GM18520 (cell line): ENCODE measurements around the gene PPFIA4.

ENCODE experiments used
- ATAC-seq: cut with Tn5 transposase; IDR thresholded peaks from one replicate; pipeline ENCODE4 v1.9.1; 2021; ENCODE audit not compliant: unreplicated experiment

Gene PPFIA4

DNA sequence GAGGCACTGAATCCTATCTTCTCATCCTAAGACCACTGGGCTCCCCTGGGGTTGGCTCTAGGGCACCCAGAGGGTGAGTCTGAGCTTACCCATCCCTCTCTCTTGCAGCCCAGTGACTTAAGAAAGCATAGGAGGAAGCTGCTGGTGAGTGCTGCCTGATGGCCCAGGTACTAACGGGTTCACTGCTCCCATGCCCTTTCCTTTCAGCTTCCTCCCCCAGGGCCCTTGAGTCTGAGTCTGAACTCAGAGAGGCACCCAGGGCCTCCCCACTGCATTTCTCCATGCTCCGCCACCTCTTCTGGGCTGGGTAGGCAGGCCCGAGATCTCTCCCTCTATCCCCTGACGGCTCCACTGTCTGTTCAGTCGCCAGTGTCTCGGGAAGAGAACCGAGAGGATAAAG, 29.7 kb downstream of the PPFIA4 start:
- no peak for ATAC-seq

DNA sequence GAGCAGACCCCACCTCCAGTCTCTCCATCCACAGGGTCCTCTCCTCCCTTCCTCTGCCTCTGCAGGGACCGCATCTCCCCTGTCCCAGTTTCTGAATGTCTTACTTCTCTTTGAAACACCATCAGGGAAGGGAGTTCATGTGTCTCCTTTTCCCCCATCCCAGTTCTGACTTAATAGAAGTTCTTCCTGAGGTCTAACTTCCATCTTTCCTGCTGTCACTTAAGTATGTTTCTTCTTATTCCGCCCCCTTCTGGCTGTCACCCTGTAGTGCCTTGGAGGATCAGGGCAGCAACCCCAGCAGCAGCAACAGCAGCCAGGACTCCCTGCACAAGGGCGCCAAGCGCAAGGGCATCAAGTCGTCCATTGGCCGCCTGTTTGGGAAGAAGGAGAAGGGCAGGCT, 30.2 kb downstream of the PPFIA4 start:
- ATAC-seq: no peak

DNA sequence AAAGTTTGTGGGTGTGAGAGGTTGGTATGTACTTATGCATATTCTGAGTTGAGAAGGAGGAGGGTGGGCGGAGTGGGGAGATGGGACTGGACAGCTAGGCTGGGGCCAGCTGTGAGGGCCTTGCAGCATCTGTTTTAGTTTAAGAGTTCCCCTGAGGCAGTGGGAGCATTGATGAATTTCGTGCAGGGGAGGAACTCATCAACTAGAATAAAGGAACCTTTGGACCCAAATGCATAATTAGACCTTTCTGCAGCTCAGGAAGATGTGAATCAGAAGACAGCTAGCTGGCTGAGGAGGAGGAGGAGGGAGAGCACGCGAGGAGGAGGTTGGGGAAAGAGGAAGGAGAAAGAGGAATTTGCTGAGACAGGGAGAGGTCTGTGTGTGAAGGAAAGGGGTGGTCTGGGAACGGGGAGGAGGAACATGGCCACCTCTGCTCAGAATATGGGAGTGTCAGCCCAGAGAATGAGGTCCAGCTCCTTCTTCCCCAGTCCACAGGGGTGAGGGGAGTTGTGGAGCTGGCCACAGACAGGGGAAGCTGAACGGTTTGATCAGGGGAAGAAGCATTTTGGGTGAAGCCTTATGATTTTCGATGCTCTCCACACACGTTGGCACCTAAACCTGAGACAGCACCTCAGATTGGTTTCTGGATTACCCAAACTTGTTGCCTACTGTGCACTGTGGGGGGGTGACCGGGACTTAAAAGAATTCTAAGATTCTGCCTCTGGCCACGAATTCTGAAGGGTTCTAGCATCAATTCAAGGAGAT, 31.8 kb downstream of the PPFIA4 start:
- ATAC-seq: no peak

DNA sequence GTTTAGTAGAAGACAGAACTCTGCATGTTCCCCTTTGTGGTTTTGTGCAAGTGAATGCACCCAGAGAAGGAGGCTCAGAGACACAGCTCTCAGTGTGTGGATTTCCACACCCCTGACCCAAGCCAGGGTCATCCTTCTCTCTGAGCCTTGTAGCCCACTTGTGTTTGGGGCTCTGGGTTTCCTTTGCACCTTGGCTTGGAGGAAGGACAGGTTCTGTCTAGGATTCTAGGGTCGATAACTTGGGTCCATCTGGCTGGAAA, 32.3 kb downstream of the PPFIA4 start:
- no peak for ATAC-seq

DNA sequence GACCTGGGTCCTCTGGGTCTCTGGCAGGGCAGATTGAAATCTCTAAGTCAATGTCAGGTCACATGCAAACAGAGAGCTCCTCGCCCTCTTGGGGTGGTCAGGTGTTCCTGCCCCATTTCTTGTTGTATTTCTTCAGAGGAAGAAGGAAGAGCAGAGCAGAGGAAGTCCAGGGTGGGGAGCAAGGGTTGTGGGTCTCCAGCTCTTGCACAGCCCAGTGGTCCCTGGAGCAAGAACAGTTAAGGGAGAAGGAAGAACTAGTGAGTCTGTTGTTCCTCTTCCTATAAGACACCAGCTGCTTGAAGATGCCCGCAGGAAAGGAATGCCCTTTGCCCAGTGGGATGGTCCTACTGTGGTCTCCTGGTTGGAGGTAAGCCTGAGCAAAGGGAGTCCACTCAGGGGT, 33.2 kb downstream of the PPFIA4 start:
- no peak for ATAC-seq

DNA sequence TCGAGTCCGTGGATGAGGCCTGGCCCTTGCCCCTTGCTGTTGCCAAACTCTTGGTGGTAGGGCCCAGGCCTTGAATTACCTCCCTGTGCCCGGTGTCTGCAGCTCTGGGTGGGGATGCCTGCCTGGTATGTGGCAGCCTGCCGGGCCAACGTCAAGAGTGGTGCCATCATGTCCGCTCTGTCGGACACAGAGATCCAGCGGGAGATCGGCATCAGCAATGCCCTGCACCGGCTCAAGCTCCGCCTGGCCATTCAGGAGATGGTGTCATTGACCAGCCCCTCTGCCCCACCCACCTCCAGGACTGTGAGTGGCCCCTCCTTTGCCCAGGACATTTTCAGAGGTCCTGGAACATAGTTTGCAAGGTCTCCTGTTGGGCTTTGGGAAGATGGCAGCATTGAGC, 33.8 kb downstream of the PPFIA4 start:
- ATAC-seq: no peak

DNA sequence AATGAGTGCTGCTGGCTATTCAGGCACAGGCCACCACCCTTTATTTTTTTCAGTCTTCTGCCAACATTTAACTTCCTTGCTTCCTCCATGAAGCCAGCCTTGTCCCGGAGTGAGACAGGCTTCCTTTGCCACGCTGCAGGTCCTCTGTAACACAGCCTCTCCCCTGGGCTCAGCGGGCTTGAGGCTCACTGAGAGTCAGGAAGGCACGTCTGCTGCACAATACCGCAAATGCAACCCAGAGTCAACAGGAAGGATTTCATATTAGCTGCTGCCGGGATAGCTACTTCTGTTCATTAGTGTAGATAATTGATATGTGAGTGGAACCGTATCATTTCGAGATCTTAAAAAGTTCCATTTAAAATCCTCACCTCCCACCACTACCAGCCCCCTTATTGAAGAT, 37.0 kb downstream of the PPFIA4 start:
- ATAC-seq: no peak

DNA sequence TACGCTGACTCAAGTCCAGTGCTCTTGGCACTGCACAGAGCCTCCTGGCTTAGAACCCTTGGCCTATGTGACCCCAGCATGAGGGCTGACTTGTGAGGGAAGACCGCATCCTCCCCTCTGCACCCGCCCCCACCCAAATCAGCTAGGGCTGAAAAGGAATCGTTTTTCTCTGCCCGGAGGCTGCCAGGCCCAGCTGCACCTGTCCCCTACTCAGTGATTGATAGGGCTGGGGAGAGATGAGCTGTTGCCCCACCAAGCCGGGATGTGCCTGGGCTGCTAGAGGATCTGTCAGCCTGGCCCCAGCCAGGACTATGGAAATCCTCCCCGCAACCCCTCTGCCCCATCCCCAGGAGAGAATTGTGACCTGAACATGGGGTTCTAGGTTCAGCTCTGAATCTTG, 38.9 kb downstream of the PPFIA4 start:
- ATAC-seq: no peak

DNA sequence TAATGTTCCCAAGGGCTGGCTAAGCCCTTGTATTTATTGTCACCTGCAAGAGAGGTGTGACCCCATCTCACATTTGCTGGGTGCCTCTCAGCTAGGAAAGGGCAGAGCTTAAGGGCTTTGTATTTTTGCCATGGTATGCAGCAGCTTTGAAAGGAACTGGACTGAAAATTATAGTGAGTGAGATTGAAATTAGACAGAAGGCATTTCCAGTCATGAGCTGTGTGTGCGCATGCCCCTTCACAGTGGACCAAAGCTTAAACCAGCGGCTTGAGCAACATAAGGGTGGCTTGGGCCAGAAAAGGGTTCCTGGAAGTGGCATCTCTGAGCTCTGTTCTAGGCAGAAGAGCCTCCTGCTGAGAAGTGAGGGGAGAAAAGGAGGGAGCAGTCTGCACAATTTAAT, 39.7 kb downstream of the PPFIA4 start:
- ATAC-seq: no peak

DNA sequence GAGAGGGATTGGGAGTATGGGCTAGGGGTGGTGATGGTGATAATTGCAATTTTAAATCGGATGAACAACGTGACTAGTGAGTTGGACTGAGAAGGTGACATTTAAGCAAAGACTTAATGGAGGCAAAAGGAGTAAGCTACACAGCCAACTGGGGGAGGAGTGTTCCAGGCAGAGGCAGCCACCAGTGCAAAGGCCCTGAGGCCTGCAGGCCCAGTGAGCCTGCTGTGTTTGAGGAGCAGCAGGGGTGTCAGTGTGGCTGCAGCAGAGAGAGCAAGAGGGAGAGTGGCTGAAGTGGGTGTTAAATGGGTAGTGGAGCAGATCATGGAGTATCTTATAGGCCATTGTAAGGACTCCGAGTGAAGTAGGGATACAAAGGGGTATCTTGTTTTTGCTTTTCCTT, 40.7 kb downstream of the PPFIA4 start:
- ATAC-seq: no peak

DNA sequence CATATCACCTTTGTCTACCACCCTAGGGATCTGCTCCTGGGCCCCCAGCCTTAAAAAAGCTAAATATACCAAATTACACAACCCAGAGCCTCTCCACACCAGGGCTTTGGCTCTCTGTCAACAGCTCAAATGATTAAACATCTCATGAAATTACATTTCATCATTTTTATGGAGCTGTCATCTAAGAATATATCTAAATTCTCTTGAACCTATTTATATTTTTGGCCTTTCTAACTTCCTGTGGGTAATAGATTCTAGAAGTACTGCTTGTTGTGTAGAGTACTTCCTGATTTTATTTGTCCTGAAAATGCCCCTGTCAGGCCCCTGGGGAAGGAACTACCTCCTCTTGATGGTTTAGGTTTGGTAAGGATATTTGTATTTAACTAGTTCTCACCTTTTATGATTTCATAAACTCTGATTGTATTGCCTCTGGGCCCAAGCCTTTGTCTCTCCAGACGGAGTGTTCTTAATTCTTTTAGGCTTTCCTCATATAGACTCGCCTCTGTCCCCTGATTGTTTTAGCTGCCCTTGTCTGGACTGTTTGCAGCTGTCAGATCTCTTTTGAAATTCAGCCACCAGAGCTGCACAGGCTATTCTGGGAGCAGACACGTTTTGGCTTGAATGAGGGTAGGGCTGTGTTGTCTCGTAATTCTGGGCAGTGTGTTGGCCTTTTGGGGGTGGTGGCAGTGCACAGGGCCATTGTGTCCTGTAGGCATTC, 42.9 kb downstream of the PPFIA4 start:
- no peak for ATAC-seq

DNA sequence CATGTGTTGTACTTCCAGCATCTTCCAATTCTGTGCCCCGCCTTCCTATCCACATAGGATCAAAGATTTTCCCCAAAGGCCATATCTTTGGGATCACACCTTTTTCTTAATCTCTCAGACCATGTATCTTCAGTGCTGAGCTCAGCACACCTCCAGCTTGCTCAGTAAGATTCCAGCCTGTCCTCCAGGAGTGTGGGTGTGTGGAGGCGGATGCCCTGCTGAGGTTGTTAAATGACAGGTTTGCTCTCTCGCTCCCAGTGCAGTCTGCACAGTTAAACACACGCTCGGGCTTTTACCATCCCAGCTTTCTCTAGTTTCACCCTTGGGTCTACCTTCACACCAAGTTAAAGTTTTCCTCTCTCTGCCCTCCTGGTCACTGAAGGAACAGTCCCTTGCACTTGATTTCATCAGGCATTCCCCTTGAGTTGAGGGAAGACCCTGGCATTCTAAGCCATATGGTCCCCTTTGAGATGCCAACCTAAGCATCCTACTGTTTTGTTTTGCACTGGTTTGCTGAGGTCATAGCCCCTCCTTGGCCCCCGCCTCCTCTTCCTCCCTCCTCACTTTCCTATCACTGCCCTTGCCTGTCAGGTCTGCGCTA, 45.8 kb downstream of the PPFIA4 start:
- ATAC-seq: no peak

DNA sequence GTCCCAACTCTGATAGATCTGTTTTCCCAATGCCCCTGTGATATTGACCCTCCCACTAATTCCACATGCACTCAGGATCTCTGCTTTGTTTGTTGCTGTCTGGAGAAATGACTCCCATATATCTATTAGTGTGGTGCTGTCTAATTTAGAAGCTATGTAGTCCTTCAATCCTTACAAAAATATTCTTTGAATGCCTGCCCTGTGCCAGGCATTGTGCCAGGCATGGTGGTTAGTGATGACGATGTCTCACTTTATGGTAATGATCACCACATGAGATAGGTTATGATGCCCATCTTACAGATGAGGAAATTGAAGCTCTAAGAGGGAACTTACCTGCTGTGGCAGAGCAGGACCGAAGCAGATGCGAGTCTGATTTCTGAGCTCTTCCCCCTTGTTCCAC, 46.6 kb downstream of the PPFIA4 start:
- ATAC-seq: no peak

DNA sequence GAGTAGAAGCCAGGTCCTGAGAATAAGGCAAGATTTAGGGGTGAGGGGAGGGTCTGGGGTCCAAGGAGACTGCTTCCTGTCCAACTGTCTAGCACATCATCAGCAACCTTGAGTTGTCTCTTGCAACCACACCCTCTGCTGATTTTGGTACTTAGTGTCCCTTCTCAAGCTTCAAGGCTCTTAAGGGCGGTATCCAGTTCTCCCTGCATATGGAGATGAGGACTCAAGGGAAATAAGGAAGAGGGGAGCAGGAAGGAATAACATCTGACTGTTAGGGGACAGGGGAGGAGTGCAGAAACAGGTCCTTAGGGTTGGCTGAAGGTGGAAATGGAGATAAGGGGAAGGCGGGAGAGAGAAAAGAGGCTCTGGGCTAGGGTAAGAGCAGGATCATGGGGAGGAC, 47.2 kb downstream of the PPFIA4 start:
- ATAC-seq: no peak

DNA sequence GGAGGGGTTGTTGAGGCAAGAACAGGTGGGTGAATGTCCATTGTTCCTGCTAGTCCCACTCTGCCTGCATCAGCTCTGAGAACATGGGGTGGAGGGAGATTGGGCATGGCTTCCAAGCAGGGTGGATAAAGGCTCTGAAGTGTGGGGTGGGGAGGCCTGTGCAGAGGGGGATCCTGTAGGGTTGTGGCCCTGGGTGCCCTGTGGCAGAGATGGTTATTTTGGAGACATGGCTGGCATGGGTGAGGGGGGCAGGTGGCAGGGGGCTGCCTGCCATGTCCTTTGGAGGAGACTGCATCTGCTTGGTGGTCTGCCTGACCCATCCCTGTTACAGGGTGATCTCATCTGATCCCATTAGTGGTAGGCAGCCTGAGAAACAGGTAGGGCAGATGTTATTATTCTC, 48.3 kb downstream of the PPFIA4 start:
- ATAC-seq: no peak

DNA sequence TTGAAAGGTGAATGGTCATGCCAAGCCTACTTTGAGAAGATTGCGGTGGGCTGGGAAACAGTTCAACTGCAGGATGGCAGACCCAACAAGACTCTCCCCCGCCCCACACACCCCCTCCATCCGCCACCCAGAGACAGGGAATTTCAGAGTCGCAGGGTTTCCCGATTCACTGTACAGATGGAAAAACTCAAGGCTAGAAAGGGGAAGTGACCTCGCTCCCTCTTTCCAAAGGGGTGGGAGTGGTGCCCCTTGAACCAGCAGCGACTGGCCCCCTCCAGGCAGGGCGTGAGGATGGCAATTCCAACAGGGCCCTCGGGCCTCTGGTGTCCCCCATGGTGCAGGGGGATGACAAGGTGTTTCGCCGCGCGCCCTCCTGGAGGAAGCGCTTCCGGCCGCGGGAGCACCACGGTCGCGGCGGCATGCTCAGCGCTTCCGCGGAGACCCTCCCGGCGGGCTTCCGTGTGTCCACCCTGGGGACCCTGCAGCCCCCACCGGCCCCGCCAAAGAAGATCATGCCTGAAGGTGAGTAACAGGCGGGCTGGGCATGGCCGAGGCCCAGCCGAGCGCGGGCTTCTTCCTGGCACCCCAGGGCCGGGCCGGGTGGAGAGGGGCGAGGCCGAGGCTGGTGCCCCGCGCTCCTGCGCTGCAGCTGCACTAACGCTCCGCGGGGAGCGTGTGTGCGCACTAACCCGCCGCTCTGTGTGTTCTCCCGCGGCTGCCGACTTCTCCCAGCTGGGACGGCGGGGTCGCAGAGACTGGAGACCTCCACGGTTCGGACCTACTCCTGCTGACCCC, 49.1 kb downstream of the PPFIA4 start:
- no peak for ATAC-seq

DNA sequence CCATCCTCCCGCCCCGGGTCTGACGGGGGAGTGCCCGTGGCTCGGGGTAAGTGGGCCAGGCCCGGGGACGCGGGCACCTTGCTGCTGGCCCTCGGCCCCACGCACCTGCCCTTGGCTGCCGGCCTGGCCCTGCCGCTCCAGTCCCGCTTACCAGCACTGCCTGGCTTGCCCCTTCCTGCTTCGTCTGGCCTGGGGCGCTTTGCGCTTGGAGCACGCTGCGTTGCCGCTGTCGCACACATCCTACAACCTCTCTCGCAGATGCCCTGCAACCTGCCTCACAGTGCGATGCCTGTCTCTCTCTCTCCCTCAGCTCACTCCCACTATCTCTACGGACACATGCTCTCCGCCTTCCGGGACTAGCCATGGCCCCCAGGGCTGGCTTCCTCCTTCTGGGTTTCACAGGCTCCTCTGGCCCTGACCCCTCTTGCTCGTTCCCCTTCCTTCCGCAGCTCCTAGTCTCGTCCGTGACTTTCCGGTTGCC, 49.8 kb downstream of the PPFIA4 start:
- ATAC-seq: no peak

DNA sequence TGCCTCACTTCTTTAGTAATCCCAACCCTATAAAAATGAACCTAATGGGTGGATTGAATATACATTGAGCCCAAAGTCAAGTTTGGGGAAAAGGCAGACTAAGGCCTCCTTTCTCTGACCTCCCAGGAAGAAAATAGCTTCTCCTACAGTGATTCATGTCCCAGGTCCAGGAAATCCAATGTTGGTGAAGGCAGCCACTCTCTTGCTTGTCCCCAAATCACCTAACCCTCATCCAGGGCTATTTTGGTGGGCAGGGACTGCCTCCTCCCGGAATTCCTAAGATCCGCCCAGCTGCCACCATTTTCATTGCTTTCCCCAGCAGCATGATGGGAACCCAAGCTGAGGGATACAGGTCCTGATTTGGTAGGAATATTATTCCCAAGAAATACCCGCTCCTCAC, 51.1 kb downstream of the PPFIA4 start:
- ATAC-seq: no peak

DNA sequence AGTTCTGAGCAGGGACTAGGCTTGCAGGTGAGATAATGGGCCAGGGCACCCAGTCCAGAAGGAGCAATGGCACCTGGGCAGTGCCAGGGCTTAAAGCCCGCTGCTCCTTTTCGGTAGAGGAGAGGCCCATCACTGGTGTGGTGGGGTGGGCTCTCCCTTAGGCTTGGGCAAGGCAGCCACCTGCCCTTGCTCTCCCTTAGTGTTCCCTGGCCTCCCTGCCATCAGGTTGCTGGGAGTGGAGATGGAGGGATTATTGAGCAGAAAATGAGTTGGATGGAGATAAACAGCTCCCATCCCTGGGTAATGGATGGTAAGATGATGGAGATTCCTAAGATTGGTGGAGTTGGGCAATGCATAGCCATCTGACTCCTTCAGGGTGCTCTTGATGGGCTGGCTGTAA, 51.7 kb downstream of the PPFIA4 start:
- ATAC-seq: no peak

DNA sequence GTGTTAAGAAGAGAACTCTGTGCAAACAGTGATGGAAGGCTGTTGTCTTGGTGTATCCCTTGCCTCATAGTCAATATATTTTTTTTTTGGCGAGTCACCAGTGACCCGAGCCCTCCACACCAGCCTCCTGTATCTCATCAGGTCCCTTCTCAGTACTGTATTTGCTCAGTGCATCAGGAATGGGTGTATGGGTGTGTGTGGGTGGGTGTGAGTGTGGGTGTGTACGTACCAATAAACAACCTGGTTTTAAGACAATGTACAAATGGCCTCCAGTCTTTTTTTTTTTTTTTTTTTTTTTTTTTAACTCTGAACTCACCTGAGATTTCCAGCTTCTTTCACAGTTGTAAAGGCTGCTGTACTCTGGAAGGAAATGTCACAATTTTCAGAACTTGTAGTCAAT, 52.2 kb downstream of the PPFIA4 start:
- no peak for ATAC-seq

DNA sequence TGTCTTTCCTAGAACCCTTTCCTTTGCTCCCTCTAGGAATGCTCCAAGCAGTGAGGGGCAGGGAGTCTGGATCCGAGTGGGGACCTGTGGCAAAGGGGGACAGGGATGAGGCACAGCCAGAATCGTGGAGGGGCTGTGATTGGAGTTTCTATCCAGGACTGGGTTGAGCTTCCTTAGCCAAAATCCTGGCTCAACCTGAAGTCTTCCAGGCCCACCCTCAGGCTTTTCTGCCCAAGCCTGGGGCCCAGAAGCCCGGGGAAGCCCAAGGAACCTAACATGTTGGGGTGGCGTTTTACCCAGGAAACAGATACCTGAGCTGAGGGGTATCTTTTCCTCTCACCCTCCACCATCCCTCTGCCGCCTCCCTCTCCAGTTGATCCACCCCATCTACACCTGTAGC, 54.2 kb downstream of the PPFIA4 start:
- no peak for ATAC-seq
